T-helper 17 cell (primary cell): ENCODE measurements around the gene DIP2A. TPM values are rescaled to one million over a fixed set of nuclear protein-coding genes. Genes with fewer than 3 reads are reported as not detected.

Experiments
- ATAC-seq: fragments of 150-1000 bp; cut with Tn5 transposase; 2 replicates; pipeline ENCODE4 v1.10.0; 2021; ENCODE audit warnings: mild to moderate bottlenecking, moderate library complexity
- DNase-seq, 3 donors: peaks; one replicate each; pipeline versions ENCODE4 v3.0.0 to v3.0.0-alpha.2; 2020 to 2021
- H3K9me3 ChIP-seq: one replicate; pipeline ENCODE4 v1.7.0; 2013; ENCODE audit warnings: low read length, mild to moderate bottlenecking; ENCODE audit not compliant: control insufficient read depth, poor library complexity, severe bottlenecking
- H3K27ac Mint-ChIP-seq: one replicate; pipeline ENCODE4 v1.8.0; 2022; ENCODE audit warnings: mild to moderate bottlenecking, moderate library complexity, mixed read lengths
- H3K27me3 Mint-ChIP-seq: one replicate; pipeline ENCODE4 v1.8.0; 2022; ENCODE audit warnings: mixed read lengths
- H3K36me3 Mint-ChIP-seq: one replicate; pipeline ENCODE4 v1.8.0; 2022; ENCODE audit warnings: low read depth, mixed read lengths
- H3K4me1 Mint-ChIP-seq: one replicate; pipeline ENCODE4 v1.8.0; 2022; ENCODE audit warnings: mild to moderate bottlenecking, mixed read lengths
- H3K4me3 Mint-ChIP-seq: one replicate; pipeline ENCODE4 v1.8.0; 2022; ENCODE audit warnings: mild to moderate bottlenecking, moderate library complexity, mixed read lengths
- total RNA-seq, 4 donors: library from RNA in 2 of 4; stranded (reverse) in 2 of 4; gene quantifications; one replicate each; pipeline ENCODE4 v1.2.3 and lab custom pipeline; 2022 to 2026

DIP2A gene
- total RNA-seq, 2 donors from 2014 or later = 74.2 to 85.8 TPM

DNA sequence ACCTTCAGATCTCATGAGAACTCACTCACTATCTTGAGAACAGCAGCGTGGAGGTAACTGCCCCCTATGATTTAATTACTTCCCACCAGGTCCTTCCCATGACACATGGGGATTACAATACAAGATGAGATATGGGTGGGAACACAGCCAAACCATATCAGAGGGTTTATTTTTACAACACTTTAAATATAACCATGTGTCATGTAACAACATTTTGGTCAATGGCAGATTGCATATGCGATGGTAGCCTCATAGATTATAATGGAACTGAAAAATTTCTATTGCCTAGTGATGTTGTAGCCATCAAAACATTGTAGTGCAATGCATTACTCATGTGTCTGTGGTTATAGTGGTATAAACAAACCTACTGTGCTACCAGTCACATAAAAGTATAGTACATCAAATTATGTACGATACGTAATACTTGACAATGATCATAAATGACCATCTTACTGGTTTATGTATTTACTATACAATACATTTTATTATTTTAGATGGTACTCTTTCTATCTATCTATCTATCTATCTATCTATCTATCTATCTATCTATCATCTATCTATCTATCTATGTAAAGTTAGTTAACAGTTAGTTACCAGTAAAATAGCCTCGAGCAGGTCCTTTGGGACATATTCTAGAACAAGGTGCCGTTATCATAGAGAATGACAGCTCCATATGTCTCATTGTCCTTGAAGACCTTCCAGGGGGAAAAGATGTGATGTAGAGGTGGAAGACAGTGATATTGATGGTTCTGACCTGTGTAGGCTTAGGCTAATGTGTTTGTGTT, 158.8 kb downstream of the DIP2A start:
- H3K4me1 Mint-ChIP-seq = peaks cover 14% of the 10 kb centered on the region
- H3K27ac Mint-ChIP-seq = no peak overlapping the region
- H3K4me3 Mint-ChIP-seq = no peak overlapping the region
- H3K27me3 Mint-ChIP-seq = no peaks in the 10 kb centered on the region
- no peaks in the 10 kb centered on the region for H3K36me3 Mint-ChIP-seq
- no peak for DNase-seq
- no peak for ATAC-seq
- H3K9me3 ChIP-seq = no peaks in the 10 kb centered on the region

DNA sequence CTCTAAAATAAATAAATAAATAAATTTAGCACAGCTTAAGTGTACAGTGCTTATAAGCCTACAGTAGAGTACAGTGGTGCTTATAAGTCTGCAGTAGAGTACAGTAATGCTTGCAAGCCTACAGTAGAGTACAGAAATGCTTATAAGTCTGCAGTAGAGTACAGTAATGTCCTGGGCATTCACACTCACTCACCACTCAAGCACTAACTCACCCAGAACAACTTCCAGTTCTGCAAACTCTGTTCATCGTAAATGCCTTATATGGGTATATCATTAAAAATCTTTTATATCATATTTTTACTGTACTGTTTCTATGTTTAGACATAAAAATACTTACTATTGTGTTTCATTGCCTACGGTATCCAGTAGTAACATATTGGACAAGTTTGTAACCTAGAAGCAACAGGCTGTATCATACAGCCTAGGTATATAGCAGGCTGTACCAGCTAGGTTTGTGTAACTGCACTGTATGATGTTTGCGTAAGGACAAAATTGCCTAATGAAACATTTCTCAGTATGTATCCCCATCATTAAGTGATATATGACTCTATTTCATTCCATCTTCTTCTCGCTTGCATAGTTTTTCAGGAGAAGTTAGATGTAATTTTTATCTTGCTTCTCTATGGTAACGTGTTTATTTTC, 160.2 kb downstream of the DIP2A start:
- Mint-ChIP-seq H3K4me3 (no peak overlapping the region), H3K4me1 (peaks cover 19% of the 10 kb centered on the region), H3K36me3 (no peaks in the 10 kb centered on the region), H3K27ac (no peak overlapping the region), H3K27me3 (no peaks in the 10 kb centered on the region)
- DNase-seq (no peak), ATAC-seq (no peak)
- H3K9me3 ChIP-seq = no peaks in the 10 kb centered on the region

Other genes starting within 250 kb of the DIP2A start
- 10 to 100 TPM; 31.1 to 36.8 TPM for gene LSS, start 230.1 kb upstream of the DIP2A start, total RNA-seq
- gene MCM3AP, start 173.3 kb upstream of the DIP2A start, total RNA-seq = 100 to 1,000 TPM; 114 to 120 TPM
- gene YBEY, start 172.5 kb upstream of the DIP2A start, total RNA-seq = 10 to 100 TPM in 1 of 2 donors, 1 to 10 TPM in 1; 5.2 to 11.2 TPM
- 1 to 10 TPM; 3.2 to 5.9 TPM for gene C21orf58, start 135.0 kb upstream of the DIP2A start, total RNA-seq
- 10 to 100 TPM; 53.5 to 59.5 TPM for gene PCNT, start 134.7 kb upstream of the DIP2A start, total RNA-seq
- not detected for gene S100B, start 146.2 kb downstream of the DIP2A start, total RNA-seq
- gene PRMT2, start 176.8 kb downstream of the DIP2A start, total RNA-seq = 100 to 1,000 TPM in 1 of 2 donors, 10 to 100 TPM in 1; 89.1 to 102 TPM